ENCODE measurements around the gene NUP50.

Gene NUP50

GRCh38 chr22:45207533-45207932, 43.8 kb downstream of the NUP50 start:
- no peak for ATAC-seq
- TF ChIP-seq ZFP3 (CRISPR knock-in tag; IDR thresholded peaks at IDR 0.05): no peak
- no peak for TF ChIP-seq TCF4 (CRISPR knock-in tag; IDR thresholded peaks at IDR 0.05; ENCODE audit: borderline replicate concordance)
- TF ChIP-seq TOX (CRISPR knock-in tag; IDR thresholded peaks at IDR 0.05; ENCODE audit: borderline replicate concordance): no peak
- TF ChIP-seq BACH2 (CRISPR knock-in tag; IDR thresholded peaks at IDR 0.05; ENCODE audit: borderline replicate concordance): no peak
- no peak for TF ChIP-seq TSHZ2 (CRISPR knock-in tag; IDR thresholded peaks at IDR 0.05)
- TF ChIP-seq PATZ1 (CRISPR knock-in tag; IDR thresholded peaks at IDR 0.05; ENCODE audit: borderline replicate concordance): no peak
- no peak for TF ChIP-seq PPARA (CRISPR knock-in tag; IDR thresholded peaks at IDR 0.05; ENCODE audit: borderline replicate concordance)

GRCh38 chr22:45207981-45208664, 44.4 kb downstream of the NUP50 start:
- ATAC-seq: no peak
- TF ChIP-seq TOX (CRISPR knock-in tag; IDR thresholded peaks at IDR 0.05; ENCODE audit: borderline replicate concordance): no peak
- no peak for TF ChIP-seq ZNF8 (CRISPR knock-in tag; IDR thresholded peaks at IDR 0.05)
- TF ChIP-seq TCF4 (CRISPR knock-in tag; IDR thresholded peaks at IDR 0.05; ENCODE audit: borderline replicate concordance): peak; percentile 33; the same call in 1 of the 2 replicates

- no peak for TF ChIP-seq TOX (CRISPR knock-in tag; IDR thresholded peaks at IDR 0.05; ENCODE audit: borderline replicate concordance)
- TF ChIP-seq TSHZ2 (CRISPR knock-in tag; IDR thresholded peaks at IDR 0.05): no peak
- no peak for TF ChIP-seq ZNF565 (CRISPR knock-in tag; conservative IDR thresholded peaks at IDR 0.05; ENCODE audit: low read depth)
- TF ChIP-seq TCF4 (CRISPR knock-in tag; IDR thresholded peaks at IDR 0.05; ENCODE audit: borderline replicate concordance): no peak
- no peak for TF ChIP-seq GLIS3 (CRISPR knock-in tag; IDR thresholded peaks at IDR 0.05)
- no peak for TF ChIP-seq ZFP30 (CRISPR knock-in tag; IDR thresholded peaks at IDR 0.05)
- TF ChIP-seq RARB (CRISPR knock-in tag; IDR thresholded peaks at IDR 0.05): no peak
- TF ChIP-seq PATZ1 (CRISPR knock-in tag; IDR thresholded peaks at IDR 0.05; ENCODE audit: borderline replicate concordance): no peak
- no peak for TF ChIP-seq PPARA (CRISPR knock-in tag; IDR thresholded peaks at IDR 0.05; ENCODE audit: borderline replicate concordance)
- no peak for TF ChIP-seq ZNF70 (CRISPR knock-in tag; IDR thresholded peaks at IDR 0.05)
- TF ChIP-seq SNAI2 (CRISPR knock-in tag; IDR thresholded peaks at IDR 0.05): no peak
- TF ChIP-seq OSR1 (CRISPR knock-in tag; IDR thresholded peaks at IDR 0.05): no peak
- no peak for TF ChIP-seq CREB5 (CRISPR knock-in tag; IDR thresholded peaks at IDR 0.05; ENCODE audit: low read depth)
- TF ChIP-seq BACH2 (CRISPR knock-in tag; IDR thresholded peaks at IDR 0.05; ENCODE audit: borderline replicate concordance): no peak
- TF ChIP-seq ARNTL (CRISPR knock-in tag; IDR thresholded peaks at IDR 0.05; ENCODE audit: borderline replicate concordance, low read depth): no peak
- TF ChIP-seq POU6F1 (CRISPR knock-in tag; IDR thresholded peaks at IDR 0.05; ENCODE audit: borderline replicate concordance, low read depth): no peak
- no peak for TF ChIP-seq ZC3H10 (CRISPR knock-in tag; IDR thresholded peaks at IDR 0.05)
- TF ChIP-seq CSDC2 (CRISPR knock-in tag; IDR thresholded peaks at IDR 0.05): no peak
- no peak for ATAC-seq
Measured at GRCh38 chr22:45208696-45208992, 44.9 kb downstream of the NUP50 start.
